GM12892 (cell line): ENCODE results near the gene ISL2.

Source experiments
- POLR2A ChIP-seq: IDR thresholded peaks from 2 replicates; pipeline ENCODE4 v1.6.1; 2011; ENCODE audit warnings: low read depth, low read length, control low read depth
- POLR2AphosphoS5 ChIP-seq: IDR thresholded peaks from 2 replicates; pipeline ENCODE4 v1.6.1; 2011; ENCODE audit warnings: low read depth, low read length, control low read depth
- TAF1 ChIP-seq: IDR thresholded peaks from 2 replicates; pipeline ENCODE4 v1.6.1; 2011; ENCODE audit warnings: low read depth, mild to moderate bottlenecking, control low read depth, low read length, borderline replicate concordance

DNA sequence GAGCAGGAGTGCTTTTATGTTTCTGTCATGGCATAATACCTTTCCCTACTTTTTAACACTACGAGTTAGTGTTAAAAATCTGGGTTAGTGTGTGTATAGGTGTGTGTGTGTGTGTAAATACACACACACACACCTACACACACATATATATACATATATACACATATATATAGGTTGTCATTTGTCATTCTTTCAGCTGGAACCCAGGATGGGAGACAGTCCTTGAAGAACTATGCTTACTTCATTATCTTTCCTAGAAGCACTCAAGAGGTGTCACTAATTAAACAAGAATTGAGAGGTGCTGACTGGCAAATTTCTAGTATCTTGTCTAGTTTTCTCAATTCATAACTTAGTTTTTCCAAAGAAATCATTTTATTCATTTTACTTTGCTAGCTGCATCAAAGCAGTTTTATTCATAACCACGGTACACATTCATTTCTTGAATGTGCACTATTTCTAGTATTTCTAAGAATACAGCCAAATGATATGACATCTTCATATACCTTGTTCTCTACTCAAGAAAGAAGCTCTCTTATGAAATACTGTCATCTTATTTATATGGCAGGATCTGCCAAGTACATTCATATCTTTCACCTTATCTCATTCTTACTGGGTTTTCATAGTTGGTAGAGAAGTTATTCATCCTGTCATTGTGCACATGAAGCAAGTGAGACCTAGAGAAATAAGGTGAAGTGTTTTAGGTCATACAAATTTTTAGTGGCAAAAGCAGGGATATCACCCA is 46.6 kb downstream of the ISL2 start:
- TF ChIP-seq POLR2A (no peak), POLR2AphosphoS5 (no peak), TAF1 (no peak)
